ENCODE data around the gene INPP5B.
"Not testable (repeated sequence)": the region's sequence is repeated elsewhere in the genome, so short reads cannot be mapped to it uniquely, and the experiment has no call there.

Gene INPP5B

DNA sequence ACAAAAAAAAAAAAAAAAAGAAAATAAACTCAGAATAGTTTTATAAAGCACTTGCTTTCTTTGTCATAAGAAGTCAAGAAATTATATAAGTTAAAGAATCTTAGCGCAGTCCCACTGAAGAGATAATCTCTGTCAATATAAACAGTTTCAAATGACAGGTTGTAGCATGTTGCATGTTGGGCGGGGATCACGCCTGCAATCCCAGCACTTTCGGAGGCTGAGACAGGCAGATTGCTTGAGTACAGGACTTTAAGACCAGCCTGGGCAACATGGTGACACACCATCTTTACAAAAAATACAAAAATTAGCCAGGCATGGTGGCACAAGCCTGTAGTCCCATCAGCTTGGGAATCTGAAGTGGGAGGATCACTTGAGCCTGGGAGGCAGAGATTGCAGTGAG is 18.4 kb upstream of the INPP5B start:
- H3K36me3 ChIP-seq (replicated peaks; ENCODE audit: insufficient read depth, low read length): peaks cover 24% of the 10 kb centered on the region

GRCh38 chr1:37964106-37964505 is 17.3 kb upstream of the INPP5B start:
- not testable (repeated sequence) for DNase-seq; H3K4me2 ChIP-seq (ENCODE audit: low read depth, low read length); H3K9me3 ChIP-seq (replicated peaks; ENCODE audit: insufficient read depth, low read length); H2AFZ ChIP-seq (ENCODE audit: low read length); H3F3A ChIP-seq (ENCODE audit: insufficient read depth, low read length); H3K79me2 ChIP-seq (ENCODE audit: low read length); H3K9ac ChIP-seq (ENCODE audit: low read length); H3K9me2 ChIP-seq (replicated peaks; ENCODE audit: insufficient read depth, low read length); H4K20me1 ChIP-seq (ENCODE audit: insufficient read depth, low read length); H3K4me1 ChIP-seq (ENCODE audit: low read length); H3K27me3 ChIP-seq (replicated peaks; ENCODE audit: insufficient read depth, low read length); H3K4me3 ChIP-seq (ENCODE audit: low read length); H3K27ac ChIP-seq (ENCODE audit: low read length)
- peaks cover 17% of the 10 kb centered on the region for H3K36me3 ChIP-seq (replicated peaks; ENCODE audit: insufficient read depth, low read length)

More for the DNA sequence above, 18.4 kb upstream of the INPP5B start:
- no peak overlapping the region for H3K27ac ChIP-seq (ENCODE audit: low read length)
- no peaks in the 10 kb centered on the region for H4K20me1 ChIP-seq (ENCODE audit: insufficient read depth, low read length)
- no peak overlapping the region for H2AFZ ChIP-seq (ENCODE audit: low read length)
- no peak for DNase-seq
- H3K4me3 ChIP-seq (ENCODE audit: low read length): no peak overlapping the region
- TF ChIP-seq EZH2phosphoT487 (IDR thresholded peaks at IDR 0.05; ENCODE audit: low read length) (no peak), EZH2 (optimal IDR thresholded peaks at IDR 0.05; ENCODE audit: low read depth, low read length) (no peak)
- TF ChIP-seq, protein P1, sequence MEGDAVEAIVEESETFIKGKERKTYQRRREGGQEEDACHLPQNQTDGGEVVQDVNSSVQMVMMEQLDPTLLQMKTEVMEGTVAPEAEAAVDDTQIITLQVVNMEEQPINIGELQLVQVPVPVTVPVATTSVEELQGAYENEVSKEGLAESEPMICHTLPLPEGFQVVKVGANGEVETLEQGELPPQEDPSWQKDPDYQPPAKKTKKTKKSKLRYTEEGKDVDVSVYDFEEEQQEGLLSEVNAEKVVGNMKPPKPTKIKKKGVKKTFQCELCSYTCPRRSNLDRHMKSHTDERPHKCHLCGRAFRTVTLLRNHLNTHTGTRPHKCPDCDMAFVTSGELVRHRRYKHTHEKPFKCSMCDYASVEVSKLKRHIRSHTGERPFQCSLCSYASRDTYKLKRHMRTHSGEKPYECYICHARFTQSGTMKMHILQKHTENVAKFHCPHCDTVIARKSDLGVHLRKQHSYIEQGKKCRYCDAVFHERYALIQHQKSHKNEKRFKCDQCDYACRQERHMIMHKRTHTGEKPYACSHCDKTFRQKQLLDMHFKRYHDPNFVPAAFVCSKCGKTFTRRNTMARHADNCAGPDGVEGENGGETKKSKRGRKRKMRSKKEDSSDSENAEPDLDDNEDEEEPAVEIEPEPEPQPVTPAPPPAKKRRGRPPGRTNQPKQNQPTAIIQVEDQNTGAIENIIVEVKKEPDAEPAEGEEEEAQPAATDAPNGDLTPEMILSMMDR (IDR thresholded peaks at IDR 0.05; ENCODE audit: low read length): no peak
- H3K27me3 ChIP-seq (replicated peaks; ENCODE audit: insufficient read depth, low read length): no peaks in the 10 kb centered on the region
- H3K4me1 ChIP-seq (ENCODE audit: low read length): no peaks in the 10 kb centered on the region
- H3F3A ChIP-seq (ENCODE audit: insufficient read depth, low read length): no peaks in the 10 kb centered on the region
- no peaks in the 10 kb centered on the region for H3K9me2 ChIP-seq (replicated peaks; ENCODE audit: insufficient read depth, low read length)
- no peak overlapping the region for H3K4me2 ChIP-seq (ENCODE audit: low read depth, low read length)
- no peaks in the 10 kb centered on the region for H3K79me2 ChIP-seq (ENCODE audit: low read length)
- H3K9ac ChIP-seq (ENCODE audit: low read length): no peak overlapping the region
- no peaks in the 10 kb centered on the region for H3K9me3 ChIP-seq (replicated peaks; ENCODE audit: insufficient read depth, low read length)

- Histone ChIP-seq H2AFZ (ENCODE audit: low read length) (no peak overlapping the region), H3K9ac (ENCODE audit: low read length) (no peak overlapping the region), H3K36me3 (replicated peaks; ENCODE audit: insufficient read depth, low read length) (0 out of 2 replicates have a peak, but pooled peaks cover 3% of the 10 kb centered on the region), H3K4me2 (ENCODE audit: low read depth, low read length) (no peak overlapping the region), H3K4me1 (ENCODE audit: low read length) (no peaks in the 10 kb centered on the region), H3F3A (ENCODE audit: insufficient read depth, low read length) (no peaks in the 10 kb centered on the region; the same call in 1 of the 2 replicates), H3K27me3 (replicated peaks; ENCODE audit: insufficient read depth, low read length) (no peaks in the 10 kb centered on the region), H4K20me1 (ENCODE audit: insufficient read depth, low read length) (no peaks in the 10 kb centered on the region), H3K9me3 (replicated peaks; ENCODE audit: insufficient read depth, low read length) (no peaks in the 10 kb centered on the region), H3K79me2 (ENCODE audit: low read length) (no peaks in the 10 kb centered on the region), H3K9me2 (replicated peaks; ENCODE audit: insufficient read depth, low read length) (no peaks in the 10 kb centered on the region), H3K27ac (ENCODE audit: low read length) (no peak overlapping the region), H3K4me3 (ENCODE audit: low read length) (no peak overlapping the region)
- no peak for DNase-seq
- TF ChIP-seq EZH2 (optimal IDR thresholded peaks at IDR 0.05; ENCODE audit: low read depth, low read length): no peak
- TF ChIP-seq, protein P1 (IDR thresholded peaks at IDR 0.05; ENCODE audit: low read length): no peak
- no peak for TF ChIP-seq EZH2phosphoT487 (IDR thresholded peaks at IDR 0.05; ENCODE audit: low read length)
Observed at GRCh38 chr1:37958690-37959089, 11.8 kb upstream of the INPP5B start.

GRCh38 chr1:37955685-37956084 is 8.8 kb upstream of the INPP5B start:
- no peak overlapping the region for H3K4me2 ChIP-seq (ENCODE audit: low read depth, low read length)
- H2AFZ ChIP-seq (ENCODE audit: low read length): no peak overlapping the region
- no peak overlapping the region for H3K4me3 ChIP-seq (ENCODE audit: low read length)
- H3K9me2 ChIP-seq (replicated peaks; ENCODE audit: insufficient read depth, low read length): no peaks in the 10 kb centered on the region
- no peak overlapping the region for H3K27ac ChIP-seq (ENCODE audit: low read length)
- DNase-seq: no peak
- no peaks in the 10 kb centered on the region; the same call in 1 of the 2 replicates for H3F3A ChIP-seq (ENCODE audit: insufficient read depth, low read length)
- no peaks in the 10 kb centered on the region for H3K4me1 ChIP-seq (ENCODE audit: low read length)
- TF ChIP-seq, protein P1 (IDR thresholded peaks at IDR 0.05; ENCODE audit: low read length): no peak
- no peak for TF ChIP-seq EZH2 (optimal IDR thresholded peaks at IDR 0.05; ENCODE audit: low read depth, low read length)
- TF ChIP-seq EZH2phosphoT487 (IDR thresholded peaks at IDR 0.05; ENCODE audit: low read length): no peak
- no peaks in the 10 kb centered on the region for H4K20me1 ChIP-seq (ENCODE audit: insufficient read depth, low read length)
- no peaks in the 10 kb centered on the region for H3K9me3 ChIP-seq (replicated peaks; ENCODE audit: insufficient read depth, low read length)
- H3K9ac ChIP-seq (ENCODE audit: low read length): no peak overlapping the region
- no peaks in the 10 kb centered on the region for H3K36me3 ChIP-seq (replicated peaks; ENCODE audit: insufficient read depth, low read length)
- no peaks in the 10 kb centered on the region for H3K79me2 ChIP-seq (ENCODE audit: low read length)
- no peaks in the 10 kb centered on the region for H3K27me3 ChIP-seq (replicated peaks; ENCODE audit: insufficient read depth, low read length)

Data from MM.1S (cell line).